Thoracic aorta (tissue), 2 donors: ENCODE measurements around the gene KIAA0930. TPM values are rescaled to one million over a fixed set of nuclear protein-coding genes. Genes with fewer than 3 reads are reported as not detected.

ENCODE experiments used
- ATAC-seq: fragments of 150-250 bp; one replicate; pipeline ENCODE4 v1.8.0; 2017; ENCODE audit warnings: low read depth; ENCODE audit not compliant: insufficient number of reproducible peaks, low FRiP score
- DNase-seq: peaks from one replicate; pipeline ENCODE4 v3.0.0-alpha.2; 2020; ENCODE audit warnings: low spot score
- H3K27ac ChIP-seq, 2 donors: fragments of 200-600 bp; sonication (generic); 1 replicate in 1 of 2; 2 replicates in 1 of 2; pipeline ENCODE4 v1.5.1; 2016; ENCODE audit warnings: mild to moderate bottlenecking in 2 of 2, moderate library complexity in 2 of 2
- H3K27me3 ChIP-seq: fragments of 200-600 bp; sonication (generic); replicated peaks from 2 replicates; pipeline ENCODE4 v1.6.0; 2016; ENCODE audit warnings: mild to moderate bottlenecking; ENCODE audit not compliant: insufficient read depth
- H3K36me3 ChIP-seq: fragments of 200-600 bp; sonication (generic); one replicate; pipeline ENCODE4 v1.5.1; 2016
- H3K4me1 ChIP-seq, 2 donors: fragments of 200-600 bp; sonication (generic); 1 replicate in 1 of 2; 2 replicates in 1 of 2; pipeline versions ENCODE4 v1.5.1 to v1.6.0; 2016; ENCODE audit warnings: low read depth in 2 of 2, mild to moderate bottlenecking in 1 of 2; ENCODE audit not compliant: control insufficient read depth in 1 of 2
- H3K4me3 ChIP-seq: fragments of 200-600 bp; sonication (generic); 2 replicates; pipeline ENCODE4 v1.5.1; 2016; ENCODE audit warnings: mild to moderate bottlenecking
- H3K9me3 ChIP-seq: fragments of 200-600 bp; sonication (generic); 2 replicates; pipeline ENCODE4 v1.5.1; 2016
- total RNA-seq, 2 donors: library from RNA; depleted of rRNA; stranded (reverse); fragments of >200 nt; gene quantifications; one replicate each; pipeline versions ENCODE4 v1.1.0 to v1.2.3, GENCODE V29; 2016
- TF ChIP-seq, protein P1 (sequence below): fragments of 200-600 bp; sonication (generic); IDR thresholded peaks from one replicate; pipeline ENCODE4 v1.5.1; 2019; ENCODE audit warnings: antibody characterized with exemption

The KIAA0930 gene
- total RNA-seq, 2 donors from 2014 or later: 76.9 to 99.1 TPM

DNA sequence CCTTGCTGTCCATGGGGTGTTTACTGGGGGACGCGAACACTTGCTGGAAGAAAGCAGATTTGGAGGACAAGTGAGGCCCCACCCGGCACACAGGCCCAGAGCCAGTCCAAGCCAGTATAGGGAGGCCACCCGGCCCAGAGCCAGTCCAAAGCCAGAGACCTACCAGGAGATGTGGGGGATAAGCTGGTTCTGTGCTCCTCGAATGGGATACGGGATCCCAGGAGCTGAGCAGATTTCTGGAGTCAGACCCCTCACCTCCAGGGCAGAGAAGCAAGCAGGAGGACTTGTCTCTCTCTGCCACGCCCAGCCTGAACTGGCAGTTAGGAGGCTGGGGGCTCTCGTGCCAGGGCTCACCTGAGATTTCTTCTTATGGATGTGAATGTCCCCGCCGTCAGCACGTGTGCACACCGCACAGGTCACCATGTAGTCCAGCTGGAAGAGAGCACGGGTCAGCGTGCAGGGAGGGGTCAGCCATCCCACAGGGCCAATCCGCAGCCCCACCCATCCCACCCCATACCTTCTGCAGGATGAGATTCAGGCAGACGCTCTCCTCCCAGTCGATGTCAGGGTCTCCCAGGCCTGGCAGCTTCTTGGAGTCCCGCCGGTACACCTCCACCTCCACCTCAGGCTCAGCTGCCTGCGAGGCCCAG, 35.3 kb downstream of the KIAA0930 start:
- Histone ChIP-seq H3K27ac (no peak overlapping the region), H3K4me3 (no peak overlapping the region), H3K4me1 (peaks cover under 1 to 33% of the 10 kb centered on the region in 2 donors), H3K27me3 (no peaks in the 10 kb centered on the region), H3K36me3 (peaks cover 37% of the 10 kb centered on the region), H3K9me3 (no peaks in the 10 kb centered on the region)
- DNase-seq (no peak), ATAC-seq (no peak)
- TF ChIP-seq, protein P1, sequence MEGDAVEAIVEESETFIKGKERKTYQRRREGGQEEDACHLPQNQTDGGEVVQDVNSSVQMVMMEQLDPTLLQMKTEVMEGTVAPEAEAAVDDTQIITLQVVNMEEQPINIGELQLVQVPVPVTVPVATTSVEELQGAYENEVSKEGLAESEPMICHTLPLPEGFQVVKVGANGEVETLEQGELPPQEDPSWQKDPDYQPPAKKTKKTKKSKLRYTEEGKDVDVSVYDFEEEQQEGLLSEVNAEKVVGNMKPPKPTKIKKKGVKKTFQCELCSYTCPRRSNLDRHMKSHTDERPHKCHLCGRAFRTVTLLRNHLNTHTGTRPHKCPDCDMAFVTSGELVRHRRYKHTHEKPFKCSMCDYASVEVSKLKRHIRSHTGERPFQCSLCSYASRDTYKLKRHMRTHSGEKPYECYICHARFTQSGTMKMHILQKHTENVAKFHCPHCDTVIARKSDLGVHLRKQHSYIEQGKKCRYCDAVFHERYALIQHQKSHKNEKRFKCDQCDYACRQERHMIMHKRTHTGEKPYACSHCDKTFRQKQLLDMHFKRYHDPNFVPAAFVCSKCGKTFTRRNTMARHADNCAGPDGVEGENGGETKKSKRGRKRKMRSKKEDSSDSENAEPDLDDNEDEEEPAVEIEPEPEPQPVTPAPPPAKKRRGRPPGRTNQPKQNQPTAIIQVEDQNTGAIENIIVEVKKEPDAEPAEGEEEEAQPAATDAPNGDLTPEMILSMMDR: no peak

DNA sequence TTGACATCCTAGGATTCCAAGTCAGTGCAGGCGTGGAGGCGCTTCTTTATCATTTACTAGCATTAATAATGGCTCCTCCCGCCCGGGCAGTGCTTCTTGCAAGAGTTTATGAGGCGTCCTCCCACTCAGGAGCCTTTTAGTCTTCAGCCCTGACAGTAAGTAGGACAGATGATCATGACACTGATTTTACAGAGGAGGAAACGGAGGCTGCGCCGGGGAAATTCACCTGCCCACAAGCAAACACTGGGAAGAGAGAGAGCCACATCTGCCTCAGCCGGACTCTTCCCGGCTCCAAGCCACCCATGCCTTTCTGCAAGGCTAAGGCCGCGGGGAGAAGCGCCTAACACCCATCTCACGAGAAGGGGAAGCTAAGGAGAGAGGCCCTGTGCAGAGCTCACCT, 35.9 kb downstream of the KIAA0930 start:
- Histone ChIP-seq H3K4me1 (peaks cover 0 to 27% of the 10 kb centered on the region in 2 donors), H3K36me3 (peaks cover 37% of the 10 kb centered on the region), H3K9me3 (no peaks in the 10 kb centered on the region), H3K4me3 (no peak overlapping the region), H3K27me3 (no peaks in the 10 kb centered on the region), H3K27ac (no peak overlapping the region)
- TF ChIP-seq, protein P1: no peak
- ATAC-seq (no peak), DNase-seq (no peak)

DNA sequence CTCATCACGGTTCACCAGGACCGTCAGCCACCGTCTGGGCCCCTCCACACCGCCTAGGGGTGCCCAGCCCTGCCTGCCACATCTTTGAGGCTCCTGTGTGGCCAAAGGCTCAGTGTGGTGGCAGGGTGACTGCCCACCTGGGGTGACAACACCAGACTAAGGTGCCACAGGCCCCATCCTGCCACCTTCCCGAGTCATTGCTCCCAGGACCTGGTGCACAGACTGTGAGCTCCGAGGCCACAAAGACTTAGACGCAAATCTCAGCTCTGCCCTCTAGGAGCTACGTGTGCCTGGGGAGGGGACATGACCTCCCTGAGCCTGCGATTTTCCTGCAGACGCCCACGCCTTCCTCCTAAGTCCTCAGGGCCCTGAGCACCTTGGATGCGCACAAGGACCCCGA, 36.5 kb downstream of the KIAA0930 start:
- TF ChIP-seq, protein P1: no peak
- no peak for ATAC-seq
- no peak overlapping the region for H3K27ac ChIP-seq
- no peaks in the 10 kb centered on the region for H3K27me3 ChIP-seq
- peaks cover 0 to 21% of the 10 kb centered on the region in 2 donors for H3K4me1 ChIP-seq
- H3K36me3 ChIP-seq: peaks cover 43% of the 10 kb centered on the region
- H3K9me3 ChIP-seq: no peaks in the 10 kb centered on the region
- H3K4me3 ChIP-seq: no peak overlapping the region
- DNase-seq: no peak

DNA sequence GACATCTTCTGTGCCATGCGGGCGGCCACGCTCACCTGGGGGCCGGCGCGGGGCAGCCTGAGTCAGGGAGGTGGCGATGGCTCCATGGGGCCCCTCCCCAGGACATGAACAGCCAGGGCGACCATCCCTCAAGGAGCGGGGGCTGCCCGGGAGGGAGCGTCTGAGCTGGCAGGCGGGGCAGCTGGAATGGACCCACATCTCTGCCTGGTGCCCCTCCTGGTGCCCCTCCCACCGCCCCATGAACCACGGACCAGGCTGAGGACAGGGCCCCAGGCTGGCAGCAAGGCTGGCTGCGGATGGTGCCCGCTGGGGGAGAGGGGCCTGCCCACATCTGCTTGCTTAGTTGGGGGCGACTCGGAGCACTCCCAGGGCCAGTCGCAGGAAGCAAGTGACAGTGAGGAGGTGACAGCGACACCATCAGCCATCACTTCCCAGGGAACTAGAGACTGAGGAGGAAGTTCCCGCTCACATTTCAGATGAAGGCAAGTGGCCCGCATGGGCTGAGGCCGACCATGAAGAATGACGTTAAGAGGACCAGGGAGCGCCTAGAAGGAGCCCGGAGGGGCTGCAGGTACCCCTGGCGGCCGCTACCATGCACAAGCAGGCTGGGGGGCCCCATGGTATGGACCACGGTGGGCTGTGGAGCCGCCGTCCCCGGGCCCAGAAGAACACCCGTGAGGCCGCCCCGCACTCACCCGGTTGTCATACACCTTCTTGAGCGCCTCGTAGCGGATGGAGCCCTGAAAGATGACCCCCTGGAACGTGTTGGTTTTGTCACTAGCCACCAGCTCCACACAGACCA, 37.3 kb downstream of the KIAA0930 start:
- ATAC-seq (no peak), DNase-seq (no peak)
- Histone ChIP-seq H3K4me1 (peaks cover 0 to 12% of the 10 kb centered on the region in 2 donors), H3K4me3 (no peak overlapping the region), H3K36me3 (peaks cover 52% of the 10 kb centered on the region), H3K27ac (no peak overlapping the region), H3K9me3 (no peaks in the 10 kb centered on the region), H3K27me3 (no peaks in the 10 kb centered on the region)
- TF ChIP-seq, protein P1: no peak

DNA sequence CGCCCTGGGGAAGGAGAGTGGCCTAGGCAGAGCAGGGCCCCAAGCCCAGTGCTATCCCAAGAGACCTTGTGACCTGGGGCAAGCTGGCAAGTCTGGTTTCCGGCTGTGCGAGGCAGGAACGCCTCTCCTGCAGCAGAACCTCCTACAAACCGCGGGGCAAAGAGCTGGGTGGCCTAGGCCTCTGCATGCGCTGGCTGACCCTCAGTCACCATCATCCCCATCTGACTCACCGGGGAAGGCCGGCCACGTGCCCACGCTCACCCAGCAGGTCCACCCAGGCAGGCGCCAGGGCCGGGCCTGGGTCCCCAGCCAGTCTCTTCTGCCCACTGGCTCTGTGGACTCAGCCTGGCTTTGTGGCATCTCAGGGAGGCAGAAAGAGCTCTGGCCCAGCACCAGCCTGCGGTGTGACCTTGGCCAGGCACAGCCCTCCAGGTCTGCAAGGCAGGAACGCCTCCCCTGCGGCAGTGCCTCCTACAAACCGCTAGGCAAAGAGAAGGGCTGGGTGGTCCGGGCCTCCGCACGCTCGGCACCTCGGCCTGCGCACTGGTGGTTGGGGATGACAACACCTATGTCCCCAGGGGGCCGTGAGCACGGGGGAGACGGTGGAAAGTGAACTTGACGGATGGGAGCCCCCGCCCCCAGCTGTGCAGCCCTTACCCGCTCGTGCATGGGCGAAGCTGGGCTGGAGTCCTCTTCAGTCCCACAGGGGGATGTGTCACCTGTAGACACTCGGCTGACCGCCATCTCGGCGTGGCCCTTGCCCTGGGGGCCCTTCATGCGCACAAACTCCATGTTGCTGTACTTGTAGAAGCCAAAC, 38.2 kb downstream of the KIAA0930 start:
- ATAC-seq (no peak), DNase-seq (no peak)
- H3K36me3 ChIP-seq: peaks cover 58% of the 10 kb centered on the region
- TF ChIP-seq, protein P1: no peak
- H3K4me3 ChIP-seq: no peak overlapping the region
- H3K27me3 ChIP-seq: no peaks in the 10 kb centered on the region
- no peak overlapping the region for H3K27ac ChIP-seq
- peaks cover 0 to 10% of the 10 kb centered on the region in 2 donors for H3K4me1 ChIP-seq
- no peaks in the 10 kb centered on the region for H3K9me3 ChIP-seq
